GM06990 (cell line): Measurements from ENCODE around the gene CCND1.

Experiments
- DNase-seq: peaks from one replicate; pipeline ENCODE4 v3.0.0-alpha.2; 2011; ENCODE audit not compliant: insufficient read length; ENCODE audit errors: extremely low read depth
- H3K27me3 ChIP-seq: replicated peaks from 2 replicates; pipeline ENCODE4 v1.6.0; 2011; ENCODE audit warnings: low read length; ENCODE audit not compliant: control insufficient read depth, insufficient read depth
- H3K36me3 ChIP-seq: 2 replicates; pipeline ENCODE4 v1.5.1; 2011; ENCODE audit warnings: low read length; ENCODE audit not compliant: control insufficient read depth, insufficient read depth
- H3K4me3 ChIP-seq: replicated peaks from 2 replicates; pipeline ENCODE4 v1.5.1; 2011; ENCODE audit warnings: low read depth, mild to moderate bottlenecking, control low read depth, low read length
- CTCF ChIP-seq: IDR thresholded peaks from 2 replicates; pipeline ENCODE4 v1.5.1; 2011; ENCODE audit warnings: low read length, control low read depth, mild to moderate bottlenecking, inconsistent platforms; ENCODE audit not compliant: insufficient read depth, poor library complexity, severe bottlenecking

The CCND1 gene

DNA sequence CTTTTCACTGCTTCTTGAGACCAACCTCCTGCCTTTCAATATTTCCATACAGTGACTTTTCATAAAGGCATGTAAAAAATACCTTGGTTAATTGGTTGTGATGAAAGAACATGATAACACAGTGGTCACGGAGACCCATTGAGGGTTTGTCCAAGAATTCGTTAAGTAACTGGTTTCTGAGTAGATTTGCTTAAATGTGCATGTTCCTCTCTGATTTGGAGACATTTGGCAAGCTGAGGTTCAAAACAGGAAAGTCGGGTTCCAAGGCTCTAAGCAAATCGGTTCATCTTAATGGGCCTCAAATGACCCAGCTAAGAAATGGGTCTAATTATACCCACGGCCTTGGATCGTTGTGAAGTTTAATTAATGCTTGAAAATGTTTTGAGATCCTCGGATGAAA is 36.9 kb upstream of the CCND1 start:
- no peak for TF ChIP-seq CTCF
- Histone ChIP-seq H3K27me3 (peaks cover 1% of the 10 kb centered on the region), H3K36me3 (no peaks in the 10 kb centered on the region), H3K4me3 (no peak overlapping the region)
- no peak for DNase-seq

GRCh38 chr11:69605737-69606526 is 35.0 kb upstream of the CCND1 start:
- Histone ChIP-seq H3K36me3 (no peaks in the 10 kb centered on the region), H3K27me3 (peaks cover 1% of the 10 kb centered on the region), H3K4me3 (no peak overlapping the region)
- DNase-seq: no peak
- no peak for TF ChIP-seq CTCF

DNA sequence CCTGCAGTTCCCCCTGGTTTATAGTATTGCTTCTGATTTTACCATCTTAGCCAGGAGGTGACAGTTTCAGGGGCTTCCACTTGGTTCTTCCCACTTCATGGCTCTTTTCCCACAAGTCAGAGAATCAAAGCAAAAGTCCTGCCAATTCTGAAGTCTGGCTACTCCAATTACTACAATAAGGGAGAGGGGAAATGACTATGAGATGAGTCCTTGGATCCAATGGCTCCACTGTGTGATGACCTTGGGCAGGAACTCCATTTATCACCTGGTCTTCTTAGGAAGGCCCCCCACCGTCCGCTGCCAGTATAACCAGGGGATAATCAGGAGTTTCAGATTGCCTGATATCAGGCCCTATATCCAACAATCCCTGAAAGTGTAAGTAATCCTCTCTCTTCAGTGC is 31.6 kb upstream of the CCND1 start:
- Histone ChIP-seq H3K36me3 (no peaks in the 10 kb centered on the region), H3K4me3 (no peak overlapping the region), H3K27me3 (peaks cover 1% of the 10 kb centered on the region)
- no peak for DNase-seq
- TF ChIP-seq CTCF: no peak

DNA sequence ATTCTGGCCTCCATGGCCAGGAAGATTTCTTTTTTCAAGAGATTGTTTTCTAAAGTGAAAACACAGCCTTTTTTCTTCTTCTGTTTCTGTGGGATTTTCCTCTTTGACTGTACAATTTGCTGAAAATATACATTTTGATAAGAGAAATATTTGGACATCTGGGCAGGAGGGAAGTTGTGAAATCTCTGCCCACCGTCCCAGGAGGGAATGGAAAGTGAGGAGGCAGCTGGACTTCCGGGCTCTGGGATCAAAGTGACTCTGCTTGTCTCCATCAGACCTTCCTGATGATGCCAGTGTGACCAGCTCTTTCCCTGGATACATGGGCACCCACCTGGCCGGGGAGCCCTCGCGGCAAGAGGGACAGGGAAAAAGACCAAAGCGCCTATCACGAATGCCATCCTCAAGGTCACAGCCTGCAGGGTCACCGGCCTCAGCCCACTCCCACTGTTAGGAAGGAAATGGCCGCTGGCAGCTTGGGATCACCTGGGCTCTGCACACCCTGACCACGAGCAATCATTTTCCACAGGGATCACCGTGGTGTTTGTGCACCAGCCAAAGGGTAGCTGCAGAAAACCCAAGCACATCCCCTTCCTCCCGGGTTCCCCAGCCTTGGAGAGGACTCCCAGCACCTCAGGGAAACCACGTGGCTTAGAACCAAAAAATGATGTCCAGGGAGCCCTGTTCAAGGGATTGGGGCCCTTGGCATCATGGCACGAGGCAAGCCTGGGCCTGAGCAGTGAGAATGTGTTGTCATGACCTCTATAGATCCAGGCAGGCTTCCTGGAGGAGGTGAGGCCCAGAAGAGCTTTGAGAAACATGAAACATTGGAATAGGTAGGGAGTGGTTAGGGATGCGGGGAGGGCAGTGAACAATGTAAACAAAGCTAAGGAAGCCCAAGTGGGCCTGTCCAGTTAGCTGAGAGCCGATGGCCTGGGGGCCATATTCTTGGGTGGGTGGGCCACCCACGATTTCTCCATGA is 29.1 kb upstream of the CCND1 start:
- H3K36me3 ChIP-seq: no peaks in the 10 kb centered on the region
- no peak overlapping the region for H3K4me3 ChIP-seq
- no peaks in the 10 kb centered on the region; the same call in 1 of the 2 replicates for H3K27me3 ChIP-seq
- DNase-seq: no peak
- TF ChIP-seq CTCF: no peak

GRCh38 chr11:69613594-69613993 is 27.4 kb upstream of the CCND1 start:
- H3K4me3 ChIP-seq: no peak overlapping the region
- no peaks in the 10 kb centered on the region for H3K36me3 ChIP-seq
- no peak for TF ChIP-seq CTCF
- no peaks in the 10 kb centered on the region; the same call in 1 of the 2 replicates for H3K27me3 ChIP-seq
- no peak for DNase-seq
